Stimulated activated CD4-positive, alpha-beta T cell treated with anti-CD3 and anti-CD28 coated beads, Interleukin-1b, Interleukin-23, amount 100 ng/mL, for 1 hour (primary cell): Measurements from ENCODE around the gene APEH.

Experiments
- DNase-seq, 2 donors: peaks; one replicate each; pipeline ENCODE4 v3.0.0-alpha.2; 2020; ENCODE audit warnings: low read depth in 2 of 2

APEH gene

GRCh38 chr3:49673715-49674496 lies at the start of gene APEH:
Gene APEH, plus strand, starts transcription at chr3:49674351. Its CDS starts 51 bp downstream, at chr3:49674402.
- peak; percentile 93 to 95 for DNase-seq

DNA sequence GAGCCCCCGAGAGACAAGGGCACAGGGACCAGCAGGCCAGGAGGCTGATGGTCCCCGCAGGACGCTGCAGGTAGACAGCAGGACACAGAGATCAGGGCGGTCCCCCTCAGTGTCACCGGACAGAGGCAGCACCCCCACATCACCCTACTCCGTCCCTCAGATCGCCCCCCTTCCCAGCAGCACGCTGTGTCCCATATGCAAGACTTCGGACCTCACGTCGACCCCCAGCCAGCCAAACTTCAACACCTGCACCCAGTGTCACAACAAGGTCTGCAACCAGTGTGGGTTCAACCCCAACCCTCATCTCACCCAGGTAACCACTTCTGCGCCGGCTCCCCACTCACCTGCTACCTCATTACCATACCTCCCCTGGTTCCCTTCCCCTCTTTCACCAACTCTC lies 49.1 kb upstream of the APEH start:
- DNase-seq = no peak

DNA sequence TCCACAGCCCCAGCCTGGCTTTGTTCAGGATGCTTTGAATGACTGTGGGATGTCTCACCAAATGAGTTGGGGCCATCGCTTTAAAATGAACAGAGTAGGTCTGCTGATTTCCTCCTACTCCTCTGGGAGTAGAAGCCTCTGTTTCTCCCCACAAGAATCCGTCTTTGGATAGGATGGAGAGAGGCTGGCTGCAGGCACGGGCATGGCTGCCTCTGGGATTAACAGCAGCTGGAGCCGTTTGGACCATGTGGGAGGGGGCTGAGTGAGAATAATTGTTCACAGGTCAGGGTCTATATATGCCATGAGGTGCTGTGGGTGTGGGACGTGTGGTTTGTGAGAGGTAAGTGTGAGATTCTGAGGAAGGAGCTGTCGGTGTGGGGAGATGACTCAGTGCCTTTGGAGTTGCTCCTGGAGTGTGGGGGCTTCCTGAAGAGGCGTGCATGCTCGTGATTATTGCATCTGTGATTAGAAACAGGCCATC lies 48.0 kb upstream of the APEH start:
- DNase-seq = no peak

- no peak for DNase-seq
These were observed 47.4 kb upstream of the APEH start for GRCh38 chr3:49626796-49627195.

- DNase-seq = no peak
These were observed 46.5 kb upstream of the APEH start for GRCh38 chr3:49627634-49628033.

- no peak for DNase-seq
These were observed 45.9 kb upstream of the APEH start for GRCh38 chr3:49628249-49628648.

DNA sequence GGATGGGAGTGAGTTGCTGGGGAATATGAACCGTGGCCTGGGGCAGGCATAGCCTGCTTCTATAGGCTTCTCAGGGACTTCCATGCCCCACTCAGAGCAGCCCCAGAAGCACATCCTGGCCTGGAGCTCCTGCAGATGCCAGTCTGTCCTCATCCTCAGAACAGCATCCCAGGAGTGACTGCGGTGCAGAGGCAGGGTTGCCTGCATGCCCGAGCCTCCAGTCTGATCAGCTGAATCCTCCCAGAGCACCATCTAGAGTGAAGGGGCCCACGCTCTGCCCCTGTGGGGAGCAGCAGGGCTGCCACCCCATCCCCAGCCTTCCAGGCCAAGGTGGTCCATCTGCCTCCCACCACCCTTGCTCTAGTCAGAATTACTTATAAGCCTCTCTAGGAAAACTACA lies 44.7 kb upstream of the APEH start:
- DNase-seq = no peak

- no peak for DNase-seq
These were observed 44.3 kb upstream of the APEH start for GRCh38 chr3:49629866-49630265.

DNA sequence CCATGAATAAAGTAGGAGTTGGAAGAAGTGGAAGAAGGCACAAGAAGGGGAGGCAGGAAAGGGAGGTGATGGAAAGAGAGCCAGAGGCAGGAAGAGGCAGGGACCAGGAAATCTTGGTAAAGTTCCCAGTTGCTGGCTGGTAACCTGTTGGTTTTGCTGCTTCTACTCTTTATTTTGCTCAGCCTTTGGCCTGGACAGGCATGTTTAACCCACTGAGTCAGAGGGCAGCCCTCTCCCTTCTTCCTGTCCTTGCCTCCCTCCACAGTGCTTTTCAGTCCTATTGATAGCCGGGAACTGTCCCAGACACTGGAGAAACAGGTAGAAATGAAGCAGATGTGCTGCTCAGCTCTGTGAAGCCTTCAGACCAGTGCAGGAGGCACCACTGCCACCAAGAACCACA lies 43.4 kb upstream of the APEH start:
- DNase-seq = no peak

- DNase-seq = no peak
These were observed 39.4 kb upstream of the APEH start for GRCh38 chr3:49634736-49635135.

GRCh38 chr3:49636883-49637609 lies 37.1 kb upstream of the APEH start:
- DNase-seq = no peak

- DNase-seq = no peak
These were observed 35.7 kb upstream of the APEH start for GRCh38 chr3:49638445-49638844.

DNA sequence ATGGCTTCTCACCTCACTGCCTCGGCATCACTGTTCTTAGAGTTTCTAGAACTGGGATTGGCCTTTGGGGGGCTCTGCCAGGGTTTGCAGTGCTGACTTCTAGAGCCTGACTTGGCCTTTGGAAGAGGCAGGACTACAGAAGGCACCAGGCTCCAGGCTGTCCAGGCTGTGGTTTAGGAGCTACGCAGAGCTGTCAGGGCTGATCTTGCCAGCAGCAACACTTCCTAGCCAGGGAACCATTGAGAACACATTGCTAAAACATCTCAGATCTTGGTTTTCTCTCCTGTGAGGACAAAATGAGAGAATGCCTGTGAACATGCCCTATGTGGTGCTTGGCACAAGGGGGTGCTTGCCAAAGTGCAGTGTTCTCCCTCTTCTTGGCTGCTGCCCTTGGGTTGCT lies 34.6 kb upstream of the APEH start:
- DNase-seq = no peak

- no peak for DNase-seq
These were observed 32.9 kb upstream of the APEH start for GRCh38 chr3:49641292-49641691.

- no peak for DNase-seq
These were observed 32.0 kb upstream of the APEH start for GRCh38 chr3:49641921-49642707.

DNA sequence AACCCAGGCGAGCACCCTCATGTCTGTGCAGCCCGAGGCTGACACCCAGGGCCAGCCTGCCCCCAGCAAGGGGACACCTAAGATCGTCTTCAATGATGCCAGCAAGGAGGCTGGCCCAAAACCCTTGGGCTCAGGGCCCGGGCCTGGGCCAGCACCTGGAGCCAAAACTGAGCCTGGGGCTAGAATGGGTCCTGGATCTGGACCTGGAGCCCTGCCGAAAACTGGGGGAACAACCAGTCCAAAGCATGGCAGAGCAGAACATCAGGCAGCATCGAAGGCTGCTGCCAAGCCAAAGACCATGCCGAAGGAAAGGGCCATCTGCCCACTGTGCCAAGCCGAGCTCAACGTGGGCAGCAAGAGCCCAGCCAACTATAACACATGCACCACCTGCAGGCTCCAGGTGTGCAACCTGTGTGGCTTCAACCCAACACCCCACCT lies 31.4 kb upstream of the APEH start:
- DNase-seq = no peak

DNA sequence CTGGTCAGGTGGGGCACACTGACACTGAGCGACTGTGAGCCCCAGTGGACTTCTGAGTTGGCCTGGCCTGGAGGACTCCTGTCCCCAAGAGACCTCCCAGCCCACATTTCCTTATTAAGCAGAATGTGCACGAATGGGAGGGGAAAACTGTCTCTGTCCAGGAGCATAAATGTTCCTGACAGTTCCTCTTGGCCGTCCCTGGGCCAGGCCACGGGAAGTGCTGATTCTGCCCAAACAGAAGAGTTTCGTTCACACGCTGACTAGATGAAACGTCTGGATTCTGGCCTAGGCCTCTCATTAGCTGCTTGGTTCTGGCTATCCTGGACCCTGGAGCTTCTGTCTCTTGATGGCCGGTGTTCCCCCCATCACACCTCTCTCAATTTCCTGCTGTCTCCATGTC lies 29.5 kb upstream of the APEH start:
- no peak for DNase-seq

DNA sequence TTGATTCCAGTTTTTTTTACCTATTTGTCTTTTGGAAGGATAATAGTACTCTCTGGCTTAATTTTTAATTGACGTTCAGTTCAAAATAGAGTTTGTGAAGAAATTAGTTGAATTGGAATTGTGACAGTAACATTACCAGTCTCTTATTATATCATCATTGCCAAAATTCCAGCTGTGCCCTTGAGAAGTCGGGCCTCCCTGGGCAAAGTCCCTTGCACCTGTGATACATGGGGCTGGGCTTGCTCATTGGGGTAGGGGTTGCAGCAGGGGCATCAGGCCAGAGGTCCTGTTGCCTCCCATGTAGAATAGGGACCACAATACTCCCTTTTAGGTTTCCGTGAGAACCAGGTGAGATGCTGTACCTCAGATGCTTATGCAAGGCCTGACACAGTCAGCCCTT lies 27.9 kb upstream of the APEH start:
- DNase-seq = no peak

GRCh38 chr3:49647741-49648140 lies 26.4 kb upstream of the APEH start:
- DNase-seq = no peak

DNA sequence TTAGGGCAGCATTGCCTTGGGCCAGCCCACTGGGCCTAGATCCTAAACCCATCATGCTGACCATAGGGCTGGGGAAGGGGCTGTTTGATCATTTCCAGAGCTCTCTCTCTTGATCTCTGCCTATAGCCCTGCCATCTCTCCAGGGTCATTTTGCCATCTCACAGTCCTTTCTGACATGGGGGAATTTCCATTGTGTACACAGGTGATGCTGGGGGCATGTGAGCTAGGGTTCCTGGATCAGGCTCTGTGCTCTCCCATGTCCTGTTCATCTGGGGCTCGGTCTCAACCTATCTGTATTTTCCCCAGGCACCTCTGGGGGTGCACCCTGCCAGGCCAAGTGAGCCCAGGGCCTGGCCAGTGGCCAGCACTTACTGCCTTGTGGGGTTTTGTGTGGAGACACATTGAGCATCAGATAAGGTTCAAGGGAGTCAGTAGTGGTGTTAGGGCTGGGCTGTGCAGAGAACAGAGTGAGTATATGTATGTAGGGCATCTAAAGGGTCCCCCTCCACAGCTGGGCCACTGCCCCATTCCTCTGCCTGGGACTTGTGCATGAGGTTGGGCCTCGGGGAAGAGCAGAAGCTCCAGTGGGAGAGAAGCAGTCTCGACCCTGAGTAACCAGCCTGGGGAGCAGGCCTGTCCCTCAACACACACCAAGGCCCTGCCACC lies 25.7 kb upstream of the APEH start:
- DNase-seq = no peak

DNA sequence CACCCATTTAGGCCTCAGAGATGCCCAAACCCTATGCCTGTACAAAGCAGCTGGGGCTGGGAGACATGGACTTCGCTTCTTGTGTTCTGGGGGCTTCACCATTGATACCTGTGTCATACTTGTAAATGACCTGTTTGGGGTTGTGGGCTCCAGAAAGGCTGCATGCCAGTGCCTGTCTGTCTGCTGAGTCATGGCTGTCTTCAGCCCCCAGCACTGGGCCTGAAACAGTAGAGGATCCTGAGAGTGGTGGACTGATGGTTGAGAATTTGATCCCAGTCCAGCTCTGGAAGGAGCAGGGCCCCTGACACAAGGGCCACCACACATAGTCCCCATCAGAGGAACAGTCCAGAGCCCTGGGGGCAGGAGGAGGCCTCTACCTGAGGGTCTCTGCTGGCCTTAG lies 24.6 kb upstream of the APEH start:
- DNase-seq = no peak

DNA sequence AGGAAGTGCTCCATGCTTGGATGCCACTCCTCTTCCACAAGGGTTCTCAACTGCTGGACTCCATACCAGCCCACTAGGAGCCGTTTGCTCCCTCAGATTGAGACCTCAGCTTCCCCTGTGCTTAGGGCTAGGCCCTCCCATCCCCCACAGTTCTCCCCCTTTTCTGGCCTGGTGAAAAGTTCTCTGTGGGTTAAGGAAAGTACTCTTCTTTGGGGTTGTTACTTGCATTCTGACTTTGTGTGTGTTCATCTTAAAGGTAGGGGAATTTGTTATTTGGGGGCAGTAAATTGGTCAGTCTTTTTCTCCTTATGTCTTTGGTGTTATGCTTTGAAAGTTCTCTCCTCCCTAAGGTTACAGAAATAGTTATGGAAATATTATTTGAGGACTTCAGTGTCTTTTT lies 24.0 kb upstream of the APEH start:
- DNase-seq = no peak
